A549 (cell line): ENCODE data around the gene LAGE3. TPM values are rescaled to one million over a fixed set of nuclear protein-coding genes. Genes with fewer than 3 reads are reported as not detected.

Source experiments
- ATAC-seq, 2 experiments: fragments of 200-7000 bp in 1 of 2; fragments of >200 bp in 1 of 2; cut with Nextera tagmentation in 1 of 2; cut with Tn5 transposase in 1 of 2; 3 replicates each; pipeline versions ENCODE4 v1.8.0 to v1.9.1; 2018 to 2020; ENCODE audit warnings: mild to moderate bottlenecking in 1 of 2, moderate library complexity in 1 of 2
- CTCF ChIA-PET: fragments of 300-600 bp; sonication (Branson Sonifier 250); formaldehyde crosslinking; extraction: SDS; loops from one replicate; lab custom pipeline; 2021; ENCODE audit warnings: antibody characterized with exemption, inconsistent platforms; lab: Yijun Ruan, JAX
- POLR2A ChIA-PET: fragments of 350-600 bp; formaldehyde crosslinking; extraction: SDS; loops from one replicate; lab custom pipeline; 2021; ENCODE audit warnings: antibody characterized with exemption, inconsistent platforms; lab: Yijun Ruan, JAX
- DNase-seq, 2 experiments: peaks; one replicate each; pipeline versions ENCODE4 v3.0.0 to v3.0.0-alpha.2; 2011 to 2016; ENCODE audit warnings: low read depth in 1 of 2, low spot score in 1 of 2
- FAIRE-seq: peaks from 2 replicates; lab custom pipeline; 2011; peaks lifted over from hg19 to GRCh38; lab: Jason Lieb, UNC
- H3K27ac ChIP-seq, 2 experiments: fragments of >200 bp; sonication (Bioruptor Twin); formaldehyde crosslinking; 3 replicates each; pipeline ENCODE4 v1.5.1; 2016 to 2017
- H3K4me1 ChIP-seq: fragments of >200 bp; sonication (Bioruptor Twin); formaldehyde crosslinking; 3 replicates; pipeline ENCODE4 v1.6.1; 2016
- H3K4me2 ChIP-seq: fragments of >200 bp; sonication (Bioruptor Twin); formaldehyde crosslinking; 3 replicates; pipeline ENCODE4 v1.6.1; 2016
- H3K4me3 ChIP-seq: fragments of >200 bp; sonication (Bioruptor Twin); formaldehyde crosslinking; 3 replicates; pipeline ENCODE4 v1.5.1; 2016
- H3K9me3 ChIP-seq: fragments of >200 bp; sonication (Bioruptor Twin); formaldehyde crosslinking; 3 replicates; pipeline ENCODE4 v1.6.1; 2016
- BCL3 ChIP-seq: fragments of >200 bp; sonication (Bioruptor Twin); formaldehyde crosslinking; IDR thresholded peaks from 3 replicates; pipeline ENCODE4 v1.6.1; 2016
- CBX2 ChIP-seq: fragments of 200-600 bp; sonication (generic); IDR thresholded peaks from 2 replicates; pipeline ENCODE4 v1.6.1; 2016; ENCODE audit warnings: low read depth, mild to moderate bottlenecking, borderline replicate concordance
- CBX8 ChIP-seq: fragments of 200-600 bp; sonication (generic); IDR thresholded peaks from 2 replicates; pipeline ENCODE4 v1.6.1; 2016
- CEBPB ChIP-seq, 2 experiments: fragments of >200 bp in 1 of 2; sonication (Bioruptor Twin) in 1 of 2; formaldehyde crosslinking in 1 of 2; IDR thresholded peaks; 2 replicates each; pipeline ENCODE4 v1.6.1; 2012 to 2016
- CHD2 ChIP-seq: fragments of 150-350 bp; IDR thresholded peaks from 2 replicates; pipeline ENCODE4 v1.6.1; 2014; ENCODE audit warnings: low read length; ENCODE audit not compliant: partially characterized antibody
- CHD4 ChIP-seq: fragments of 200-600 bp; sonication (generic); IDR thresholded peaks from 2 replicates; pipeline ENCODE4 v1.6.1; 2016; ENCODE audit warnings: antibody characterized with exemption, mild to moderate bottlenecking, borderline replicate concordance
- E2F6 ChIP-seq: IDR thresholded peaks from 2 replicates; pipeline ENCODE4 v1.6.1; 2012; ENCODE audit warnings: low read depth, borderline replicate concordance
- EHF ChIP-seq: fragments of 250-450 bp; sonication (Bioruptor Pico); IDR thresholded peaks from 2 replicates; pipeline ENCODE4 v1.5.0; 2020; ENCODE audit warnings: mild to moderate bottlenecking
- EP300 ChIP-seq, 2 experiments: fragments of >200 bp; sonication (Bioruptor Twin); formaldehyde crosslinking; IDR thresholded peaks; 2 replicates in 1 of 2; 3 replicates in 1 of 2; pipeline ENCODE4 v1.6.1; 2016 to 2017
- ESRRA ChIP-seq: fragments of 150-350 bp; IDR thresholded peaks from 2 replicates; pipeline ENCODE4 v1.6.1; 2014; ENCODE audit warnings: mild to moderate bottlenecking, low read length, borderline replicate concordance
- FOSB ChIP-seq: fragments of 250-450 bp; sonication (Bioruptor Pico); IDR thresholded peaks from 2 replicates; pipeline ENCODE4 v1.5.0; 2020; ENCODE audit warnings: mild to moderate bottlenecking, moderate library complexity
- FOXS1 ChIP-seq: fragments of 250-450 bp; sonication (Bioruptor Pico); IDR thresholded peaks from 2 replicates; pipeline ENCODE4 v1.5.0; 2020; ENCODE audit warnings: mild to moderate bottlenecking, moderate library complexity
- GATA3 ChIP-seq: IDR thresholded peaks from 2 replicates; pipeline ENCODE4 v1.6.1; 2012; ENCODE audit warnings: borderline replicate concordance
- HDAC2 ChIP-seq: fragments of 200-600 bp; sonication (generic); IDR thresholded peaks from 2 replicates; pipeline ENCODE4 v1.6.1; 2016
- HES2 ChIP-seq: fragments of >200 bp; sonication (Bioruptor Twin); formaldehyde crosslinking; IDR thresholded peaks from 2 replicates; pipeline ENCODE4 v1.6.1; 2016
- HOXA7 ChIP-seq: fragments of 250-450 bp; sonication (Bioruptor Pico); IDR thresholded peaks from 2 replicates; pipeline ENCODE4 v1.5.0; 2020; ENCODE audit warnings: mild to moderate bottlenecking, moderate library complexity
- JUN ChIP-seq, 2 experiments: fragments of >200 bp; sonication (Bioruptor Twin); formaldehyde crosslinking; IDR thresholded peaks; 2 replicates in 1 of 2; 3 replicates in 1 of 2; pipeline ENCODE4 v1.6.1; 2016 to 2017
- JUNB ChIP-seq: fragments of >200 bp; sonication (Bioruptor Twin); formaldehyde crosslinking; IDR thresholded peaks from 2 replicates; pipeline ENCODE4 v1.6.1; 2016
- KDM1A ChIP-seq: fragments of 200-600 bp; sonication (generic); IDR thresholded peaks from 2 replicates; pipeline ENCODE4 v1.6.1; 2016; ENCODE audit warnings: low read depth, mild to moderate bottlenecking
- KDM5A ChIP-seq: fragments of 200-600 bp; sonication (generic); IDR thresholded peaks from 2 replicates; pipeline ENCODE4 v1.6.1; 2016; ENCODE audit warnings: antibody characterized with exemption, mild to moderate bottlenecking
- MAZ ChIP-seq: fragments of 150-350 bp; IDR thresholded peaks from 2 replicates; pipeline ENCODE4 v1.6.1; 2014; ENCODE audit warnings: antibody characterized with exemption, low read depth, low read length, borderline replicate concordance
- MYC ChIP-seq: IDR thresholded peaks from 2 replicates; pipeline ENCODE4 v1.6.1; 2012; ENCODE audit warnings: mild to moderate bottlenecking, inconsistent platforms, low read length, improper control_type of control experiment, borderline replicate concordance
- NPAS2 ChIP-seq: fragments of 250-450 bp; sonication (Bioruptor Pico); IDR thresholded peaks from 2 replicates; pipeline ENCODE4 v1.8.0; 2022; ENCODE audit warnings: mild to moderate bottlenecking, moderate library complexity, borderline replicate concordance
- PBX3 ChIP-seq: IDR thresholded peaks from 2 replicates; pipeline ENCODE4 v1.6.1; 2012
- PHF8 ChIP-seq: fragments of 200-600 bp; sonication (generic); IDR thresholded peaks from 2 replicates; pipeline ENCODE4 v1.6.1; 2016; ENCODE audit warnings: low read depth, mild to moderate bottlenecking, antibody characterized with exemption, moderate library complexity, borderline replicate concordance
- POLR2A ChIP-seq: IDR thresholded peaks from 2 replicates; pipeline ENCODE4 v1.6.1; 2012; ENCODE audit warnings: mild to moderate bottlenecking, low read length
- POLR2AphosphoS2 ChIP-seq: conservative IDR thresholded peaks from 2 replicates; pipeline ENCODE4 v1.6.1; 2012; ENCODE audit warnings: low read length, improper control_type of control experiment, inconsistent platforms
- RARB ChIP-seq: fragments of 250-450 bp; sonication (Bioruptor Pico); IDR thresholded peaks from 2 replicates; pipeline ENCODE4 v1.8.0; 2021; ENCODE audit warnings: mild to moderate bottlenecking, moderate library complexity
- RCOR1 ChIP-seq: fragments of 150-350 bp; IDR thresholded peaks from 2 replicates; pipeline ENCODE4 v1.6.1; 2014; ENCODE audit warnings: antibody characterized with exemption, low read length, low read depth
- RFX5 ChIP-seq: fragments of 450-650 bp; IDR thresholded peaks from 2 replicates; pipeline ENCODE4 v1.7.1; 2014; ENCODE audit warnings: antibody characterized with exemption, mild to moderate bottlenecking, moderate library complexity
- SMC3 ChIP-seq: fragments of >200 bp; sonication (Bioruptor Twin); formaldehyde crosslinking; IDR thresholded peaks from 3 replicates; pipeline ENCODE4 v1.6.1; 2018; ENCODE audit warnings: inconsistent platforms
- TFCP2L1 ChIP-seq: fragments of 250-450 bp; sonication (Bioruptor Pico); IDR thresholded peaks from 2 replicates; pipeline ENCODE4 v1.5.0; 2021; ENCODE audit warnings: mild to moderate bottlenecking
- TP53 ChIP-seq: fragments of 250-450 bp; sonication (Bioruptor Pico); IDR thresholded peaks from 2 replicates; pipeline ENCODE4 v1.5.0; 2021; ENCODE audit warnings: mild to moderate bottlenecking, moderate library complexity
- ZFP36 ChIP-seq: fragments of 450-650 bp; IDR thresholded peaks from 2 replicates; pipeline ENCODE4 v1.6.1; 2014; ENCODE audit warnings: borderline replicate concordance; ENCODE audit not compliant: partially characterized antibody
- ZSCAN20 ChIP-seq: fragments of 250-450 bp; sonication (Bioruptor Pico); IDR thresholded peaks from 2 replicates; pipeline ENCODE4 v1.8.0; 2022; ENCODE audit warnings: mild to moderate bottlenecking, moderate library complexity
- WGBS: methylation state at CpG from one replicate; pipeline ENCODE4 v1.1.6; 2017; ENCODE audit errors: missing lambda C conversion rate; 5-methylcytosine and 5-hydroxymethylcytosine counted together
- polyA plus RNA-seq, 4 experiments: library from polyadenylated mRNA; depleted of rRNA in 3 of 4; stranded (reverse); fragments of >200 nt; fragmentation: RNase III in 1 of 4; extraction: RNeasy Plus Mini Kit Qiagen cat#74134 plus additional on column Dnase treatment in 1 of 4; gene quantifications; 2 replicates in 3 of 4; 3 replicates in 1 of 4; pipeline ENCODE4 v1.2.3, GENCODE V29; 2011 to 2017

Gene LAGE3
- polyA plus RNA-seq, 2 of the 4 experiments (the other 2 are of a cell fraction), result 20.6 to 49.7 TPM

- WGBS, result 73% methylated on average over 14 of the region's 14 CpGs
- FAIRE-seq (no peak), ATAC-seq (peak in 1 of 2 experiments; percentile 2; a peak in 1 of 6 replicates), DNase-seq (peak in 1 of 2 experiments; percentile 57)
- peak overlapping the region; percentile 72 to 93 for H3K27ac ChIP-seq
- H3K4me2 ChIP-seq, result peak overlapping the region; percentile 49; the same call in 1 of the 3 replicates
- POLR2A ChIA-PET, result interaction anchor here (1.3 to 1.8 kb wide), 2 partner anchors 36 to 153 kb away, joined by 4 to 6 read pairs; partner anchors contain the start of gene SLC10A3
- no peak overlapping the region for H3K4me3 ChIP-seq
- TF ChIP-seq EP300 (IDR thresholded peaks at IDR 0.05), result no peak
- TF ChIP-seq KDM5A, result no peak
- TF ChIP-seq NPAS2 (CRISPR knock-in tag), result no peak
- TF ChIP-seq BCL3, result no peak
- no peak for TF ChIP-seq CBX8
- no peak for TF ChIP-seq MYC
- TF ChIP-seq PHF8, result no peak
- TF ChIP-seq HOXA7, result peak; percentile 96
- no peak for TF ChIP-seq FOXS1 (CRISPR knock-in tag)
- TF ChIP-seq FOSB (CRISPR knock-in tag), result peak; percentile 88
- no peak for TF ChIP-seq HES2
- 0 out of 5 replicates have a peak, but pooled peaks of 1 of the 2 experiments have one; percentile 15 for TF ChIP-seq JUN (IDR thresholded peaks at IDR 0.05)
- peak; percentile 34; the same call in 1 of the 2 replicates for TF ChIP-seq TFCP2L1 (CRISPR knock-in tag)
- TF ChIP-seq MAZ, result no peak
- no peak for TF ChIP-seq ZFP36
- TF ChIP-seq E2F6, result no peak
- TF ChIP-seq CHD4, result no peak
- TF ChIP-seq EHF (CRISPR knock-in tag), result no peak; the same call in 1 of the 2 replicates
- TF ChIP-seq CBX2, result no peak
- no peak for TF ChIP-seq HDAC2
- TF ChIP-seq KDM1A, result no peak
- TF ChIP-seq POLR2A, result no peak; the same call in 1 of the 2 replicates
- peak; percentile 91 for TF ChIP-seq RARB
- no peak for TF ChIP-seq SMC3
- TF ChIP-seq ESRRA, result no peak
- TF ChIP-seq TP53 (CRISPR knock-in tag), result peak; percentile 77; the same call in 1 of the 2 replicates
- TF ChIP-seq POLR2AphosphoS2, result 0 out of 2 replicates have a peak, but pooled peaks have one; percentile 63
- TF ChIP-seq ZSCAN20 (CRISPR knock-in tag), result no peak
- TF ChIP-seq CHD2, result no peak
- peak; percentile 29 to 85; a peak in 3 of 4 replicates for TF ChIP-seq CEBPB (IDR thresholded peaks at IDR 0.05)
- TF ChIP-seq PBX3, result peak; percentile 70
- TF ChIP-seq GATA3, result no peak
- TF ChIP-seq RFX5, result no peak
- no peak for TF ChIP-seq RCOR1
- no peak for TF ChIP-seq JUNB
- CTCF ChIA-PET, result interaction anchor here (1.1 to 3.6 kb wide), 6 partner anchors 8 to 223 kb away, joined by 3 to 20 read pairs (median 9); partner anchors contain the start of gene SLC10A3
- H3K4me1 ChIP-seq, result peaks cover 57% of the 10 kb centered on the region
- H3K9me3 ChIP-seq, result no peaks in the 10 kb centered on the region
These were observed 46.8 kb upstream of the LAGE3 start for GRCh38 chrX:154525606-154526490.
